SK-N-DZ (cell line): ENCODE data around the gene KLHDC9.
"Not testable (repeated sequence)": the region's sequence is repeated elsewhere in the genome, so short reads cannot be mapped to it uniquely, and the experiment has no call there.

Experiments
- DNase-seq: peaks from one replicate; pipeline ENCODE4 v3.0.0-alpha.2; 2015; ENCODE audit warnings: low spot score

Gene KLHDC9

DNA sequence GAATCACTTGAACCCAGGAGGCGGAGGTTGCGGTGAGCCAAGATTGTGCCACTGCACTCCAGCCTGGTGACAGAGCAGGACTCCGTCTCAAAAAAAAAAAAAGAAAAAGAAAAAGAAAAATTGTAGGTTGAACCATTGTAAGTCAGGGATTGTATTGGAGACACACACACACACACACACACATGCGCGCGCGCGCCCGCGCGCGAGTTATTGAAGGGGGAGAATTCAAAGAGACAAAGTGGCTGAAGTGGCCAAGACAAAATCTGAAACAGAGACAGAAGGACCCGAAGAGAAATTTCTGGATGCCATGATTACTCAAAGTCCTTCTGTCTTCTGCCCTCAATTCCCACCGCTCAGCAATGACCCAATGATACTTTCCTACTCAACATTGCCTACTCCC lies 3.7 kb upstream of the KLHDC9 start:
- no peak for DNase-seq

DNA sequence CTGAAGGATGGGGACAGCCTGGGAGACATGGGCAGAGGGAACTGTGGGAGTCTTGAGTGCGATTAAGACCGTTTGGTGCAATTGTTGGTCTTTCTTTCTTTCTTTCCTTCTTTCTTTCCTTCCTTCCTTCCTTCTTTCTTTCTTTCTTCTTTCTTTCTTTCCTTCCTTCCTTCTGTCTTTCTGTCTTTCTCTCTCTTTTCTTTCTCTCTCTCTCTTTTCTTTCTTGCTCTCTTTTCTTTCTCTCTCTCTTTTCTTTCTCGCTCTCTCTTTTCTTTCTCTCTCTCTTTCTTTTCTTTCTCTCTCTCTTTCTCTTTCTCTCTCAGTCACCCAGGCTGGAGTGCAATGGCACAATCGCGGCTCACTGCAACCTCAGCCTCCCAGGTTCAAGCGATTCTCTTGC lies 2.9 kb upstream of the KLHDC9 start:
- no peak for DNase-seq

DNA sequence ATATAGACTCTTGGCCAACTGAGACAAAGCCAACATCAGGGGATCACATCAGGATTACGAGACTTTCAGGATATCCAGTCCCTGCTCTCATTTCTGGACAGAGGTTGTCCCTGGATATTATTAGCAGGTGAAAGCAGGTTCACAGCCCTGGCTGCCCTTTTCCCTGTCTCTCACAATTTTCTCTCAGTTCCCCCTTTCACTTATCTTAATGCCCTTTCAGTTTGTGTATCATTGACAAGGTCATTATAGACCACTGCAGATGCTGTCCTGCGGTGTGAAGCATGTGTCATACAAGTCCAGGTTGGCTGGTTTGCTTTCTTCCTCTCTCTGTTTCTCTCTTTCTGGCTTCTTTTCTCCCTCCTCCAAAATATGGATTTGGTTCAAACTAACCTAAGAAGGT lies 2.1 kb upstream of the KLHDC9 start:
- no peak for DNase-seq

DNA sequence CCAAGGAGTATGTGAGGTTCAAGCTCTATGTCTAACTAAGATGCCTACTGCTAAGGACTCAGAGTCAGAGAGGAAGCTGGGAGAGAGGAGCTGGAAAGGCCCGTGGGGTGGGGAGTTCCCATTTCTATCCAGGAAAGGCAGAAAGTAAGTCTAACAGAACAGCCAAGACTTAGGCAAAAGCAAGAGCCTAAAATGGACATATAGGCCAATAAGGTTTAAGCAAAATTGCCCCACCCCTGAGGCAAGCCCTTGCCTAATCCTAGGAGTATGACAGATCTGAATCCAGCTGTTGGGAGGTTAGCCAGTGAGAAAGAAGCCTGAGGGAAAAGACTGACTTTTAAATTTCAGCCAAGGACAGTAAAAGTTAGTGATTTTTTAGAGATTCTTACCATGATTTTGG lies 1.6 kb upstream of the KLHDC9 start:
- no peak for DNase-seq

DNA sequence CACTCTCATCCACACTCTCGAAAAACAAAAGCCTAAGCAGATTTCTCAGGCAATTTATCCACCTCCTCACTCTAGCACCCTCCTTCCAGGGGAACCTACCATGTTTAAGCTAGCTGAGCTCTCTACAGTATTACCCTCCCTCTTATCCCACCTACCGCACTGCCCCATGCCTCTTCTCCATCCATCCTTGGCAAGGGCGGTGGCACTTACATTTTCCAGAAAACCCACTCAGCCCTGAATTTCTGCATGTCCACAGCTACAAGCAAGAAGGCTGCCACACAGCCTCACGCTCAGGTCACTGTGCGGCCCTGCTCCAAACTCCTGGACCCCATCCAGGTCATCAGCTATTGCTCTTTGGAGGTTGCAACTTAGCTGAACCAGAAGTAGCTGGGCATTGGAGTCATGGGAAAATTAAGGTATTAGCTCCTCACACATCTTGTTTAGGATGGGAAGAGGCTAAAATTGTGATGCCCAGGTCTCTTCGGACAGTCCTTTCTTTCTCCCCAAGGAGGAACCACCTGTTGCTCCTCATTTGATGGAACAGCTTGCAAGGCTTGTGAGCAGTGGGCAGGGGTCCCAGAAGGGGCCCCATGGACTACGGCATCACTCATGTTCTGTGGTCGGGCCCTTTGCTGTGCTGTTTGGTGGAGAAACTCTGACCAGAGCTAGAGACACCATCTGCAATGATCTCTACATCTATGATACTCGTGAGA lies 1.1 kb downstream of the KLHDC9 start:
- no peak for DNase-seq

DNA sequence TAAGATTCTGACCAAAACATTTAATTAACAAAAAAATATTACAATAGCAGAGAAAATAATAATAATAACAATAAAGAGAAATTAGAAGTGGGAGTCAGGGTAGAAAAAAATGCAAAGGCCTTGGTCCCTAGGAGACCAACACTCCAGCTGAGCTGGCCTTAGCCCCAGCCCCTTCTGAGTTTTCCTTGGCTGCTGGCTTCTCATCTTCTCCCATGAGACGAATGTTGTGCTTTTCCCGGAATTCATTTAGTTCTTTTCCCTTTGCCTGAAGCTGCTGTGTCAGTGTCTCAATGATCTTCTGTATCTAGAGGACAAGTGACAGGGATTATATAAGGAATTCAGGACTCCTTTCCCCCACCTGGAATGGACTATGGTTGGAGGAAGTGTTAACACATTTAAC lies 2.4 kb downstream of the KLHDC9 start:
- DNase-seq: no peak

DNA sequence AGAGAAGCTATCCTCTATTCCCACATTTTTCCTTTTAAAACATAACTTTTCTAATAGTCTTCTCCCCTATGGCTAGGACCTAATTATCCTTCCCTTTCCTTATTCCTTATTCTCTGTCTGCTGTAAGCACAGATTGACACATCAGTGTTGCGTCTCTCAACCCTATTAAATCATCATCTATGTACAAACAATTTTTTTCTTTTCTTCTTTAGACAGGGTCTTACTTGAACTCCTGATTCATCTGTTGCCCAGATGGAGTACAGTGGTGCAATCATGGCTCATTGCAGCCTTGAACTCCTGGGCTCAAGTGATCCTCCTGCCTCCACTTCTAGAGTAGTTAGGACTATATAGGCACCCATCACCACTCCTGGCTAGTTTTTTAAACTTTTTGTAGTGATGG lies 8.3 kb downstream of the KLHDC9 start:
- no peak for DNase-seq

DNA sequence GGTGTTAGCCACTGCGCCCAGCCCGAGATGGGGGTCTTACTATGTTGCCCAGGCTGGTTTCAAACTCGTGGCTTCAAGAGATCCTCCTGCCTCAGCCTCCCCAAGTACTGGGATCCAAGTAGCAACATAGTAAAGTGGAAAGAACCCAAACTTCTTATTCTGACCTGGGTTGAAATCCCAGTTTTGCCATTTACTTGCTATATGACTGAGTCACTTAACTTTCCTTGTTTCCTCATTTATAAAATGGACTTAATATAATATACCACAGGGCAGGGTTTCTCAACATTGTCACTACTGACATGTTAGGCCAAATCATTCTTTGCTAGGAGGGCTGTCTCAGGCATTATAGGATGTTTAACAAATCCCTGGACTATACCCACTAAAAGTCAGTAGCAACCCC lies 13.0 kb downstream of the KLHDC9 start:
- DNase-seq: no peak

DNA sequence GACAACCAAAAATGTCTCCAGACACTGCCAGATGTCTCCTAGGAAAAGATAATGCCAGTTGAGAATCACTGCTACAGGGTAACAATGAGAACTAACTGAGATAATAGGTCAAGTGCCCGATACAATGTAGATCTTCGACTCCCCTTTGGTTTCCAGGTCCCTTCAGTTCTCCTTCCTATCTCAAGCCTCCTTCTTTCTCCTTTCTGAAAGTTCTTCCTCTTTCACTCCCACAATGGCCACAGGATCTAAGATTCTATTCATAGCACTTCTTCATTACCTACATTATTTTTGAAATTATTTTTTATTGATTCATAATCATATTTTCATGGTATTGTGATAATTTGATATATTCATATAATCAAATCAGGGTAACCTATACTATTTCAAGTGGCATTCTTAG lies 13.4 kb downstream of the KLHDC9 start:
- no peak for DNase-seq

DNA sequence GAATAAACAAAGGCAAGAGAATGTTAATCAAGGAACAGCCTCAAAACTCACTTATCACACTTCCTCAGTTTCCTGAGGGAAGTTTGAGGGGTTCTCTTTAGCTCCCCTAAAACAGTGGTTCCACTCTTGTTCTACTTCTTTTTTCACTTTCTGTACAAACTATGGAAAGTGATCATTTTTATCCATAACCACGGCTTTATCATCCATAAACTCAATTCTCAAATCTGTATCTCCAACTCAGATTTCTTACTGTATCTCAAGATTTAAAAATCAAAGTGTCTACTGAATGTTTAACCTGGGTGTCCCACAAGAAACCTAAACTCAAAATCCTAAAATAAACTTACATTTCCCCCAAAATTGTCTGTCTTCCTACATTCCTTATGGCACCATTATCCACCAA lies 15.8 kb downstream of the KLHDC9 start:
- no peak for DNase-seq

DNA sequence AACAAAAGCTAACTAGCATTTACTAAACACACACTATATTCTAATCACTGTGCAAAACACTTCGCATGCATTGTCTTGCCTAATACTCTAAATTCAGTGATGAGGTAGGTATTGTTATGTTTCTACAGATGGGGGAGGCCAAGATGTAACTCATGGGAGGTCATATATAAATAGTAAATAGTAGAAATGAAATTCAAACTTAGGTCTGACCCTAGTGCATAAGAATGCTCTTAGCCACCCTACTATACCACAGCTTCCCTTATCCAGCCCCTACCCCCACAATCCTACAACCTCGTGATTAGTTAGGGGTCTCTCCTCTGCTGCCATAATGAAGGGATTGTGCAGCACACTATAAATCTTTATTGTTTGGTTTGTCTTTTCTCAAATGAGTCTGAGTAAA lies 16.4 kb downstream of the KLHDC9 start:
- DNase-seq: no peak

DNA sequence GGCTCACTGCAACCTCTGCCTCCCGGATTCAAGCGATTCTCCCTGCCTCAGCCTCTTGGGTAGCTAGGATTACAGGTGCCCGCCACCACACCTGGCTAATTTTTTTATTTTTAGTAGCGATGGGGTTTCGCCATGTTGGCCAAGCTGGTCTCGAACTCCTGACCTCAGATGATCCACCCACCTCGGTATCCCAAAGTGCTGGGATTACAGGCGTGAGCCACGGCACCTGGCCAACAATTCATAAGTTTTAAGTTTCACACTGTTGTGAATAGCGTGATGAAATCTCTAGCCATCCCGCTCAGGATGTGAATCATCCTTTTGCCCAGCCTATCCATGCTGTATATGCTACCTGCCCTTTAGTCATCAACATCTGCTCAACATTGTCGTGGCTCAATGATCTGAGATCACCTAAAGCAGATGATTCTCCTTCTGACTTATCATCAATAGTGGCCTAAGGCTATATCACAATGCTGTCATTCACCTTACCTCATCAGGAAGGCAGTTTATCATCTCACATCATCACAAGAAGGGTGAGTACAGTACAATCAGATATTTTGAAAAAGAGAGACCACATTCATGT lies 17.1 kb downstream of the KLHDC9 start:
- no peak for DNase-seq

DNA sequence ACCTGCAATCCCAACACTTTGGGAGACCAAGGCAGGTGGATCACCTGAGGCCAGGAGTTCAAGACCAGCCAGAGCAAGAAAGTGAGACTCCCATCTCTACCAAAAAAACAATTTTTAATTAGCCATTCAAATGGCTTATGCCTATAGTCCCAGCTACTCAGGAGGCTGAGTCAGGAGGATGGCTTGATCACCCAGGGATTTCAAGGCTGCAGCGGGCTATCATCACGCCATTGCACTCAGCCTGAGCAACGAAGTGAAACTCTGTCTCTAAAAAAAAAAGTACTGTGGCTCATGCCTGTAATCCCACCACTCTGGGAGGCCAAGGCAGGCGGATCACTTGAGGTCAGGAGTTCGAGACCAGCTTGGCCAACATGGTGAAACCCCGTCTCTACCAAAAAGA lies 17.8 kb downstream of the KLHDC9 start:
- DNase-seq: not testable (repeated sequence)

DNA sequence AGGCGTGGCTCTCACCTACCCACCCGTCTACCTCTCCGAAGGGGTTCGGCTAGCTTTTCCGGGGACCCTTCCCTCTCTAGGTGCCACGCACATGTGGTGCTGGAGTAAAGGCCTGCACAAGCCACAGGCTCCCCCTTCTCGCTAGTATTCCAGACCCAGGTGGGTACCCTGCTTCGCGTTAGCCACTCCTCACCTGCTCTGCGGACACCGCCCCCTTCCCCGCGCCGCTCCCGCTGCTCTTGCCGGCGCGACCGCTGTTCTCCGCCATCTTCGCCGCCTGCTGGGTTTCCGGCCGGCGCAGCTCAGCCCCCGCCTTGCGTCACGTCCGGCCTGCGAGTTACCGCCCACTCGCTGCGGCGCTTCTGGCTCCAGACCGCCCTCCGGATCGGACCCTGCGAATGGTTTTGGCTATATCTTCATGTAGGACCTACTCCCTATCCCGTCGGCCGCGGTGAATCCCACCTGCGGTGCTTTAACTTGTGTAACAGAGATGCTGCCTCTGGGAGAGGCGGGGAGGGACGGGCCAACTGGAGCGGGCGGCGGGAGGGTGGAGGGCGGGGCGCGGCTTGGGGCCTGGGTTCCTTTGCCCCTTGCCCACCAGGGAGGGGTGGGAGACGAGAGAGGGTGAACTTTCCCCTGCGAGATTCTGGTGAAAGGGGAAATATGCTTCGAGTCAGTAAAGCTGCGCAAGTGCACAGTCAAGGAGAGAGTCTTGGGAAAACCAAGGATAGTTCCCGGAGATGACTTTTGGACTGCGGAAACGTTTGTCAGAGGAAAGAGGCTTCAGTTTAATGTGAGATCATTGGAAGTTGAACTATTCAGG lies 19.8 kb downstream of the KLHDC9 start, which contains the start of the genes NIT1 and PFDN2:
Gene NIT1, plus strand, starts transcription at position 347 of the 823 bp plus-strand sequence. Its CDS starts 72 bp downstream, at position 419.
Gene PFDN2, minus strand, starts transcription at position 279 of the 823 bp plus-strand sequence. Its CDS starts 11 bp downstream, at position 268.
- peak; percentile 82 for DNase-seq

DNA sequence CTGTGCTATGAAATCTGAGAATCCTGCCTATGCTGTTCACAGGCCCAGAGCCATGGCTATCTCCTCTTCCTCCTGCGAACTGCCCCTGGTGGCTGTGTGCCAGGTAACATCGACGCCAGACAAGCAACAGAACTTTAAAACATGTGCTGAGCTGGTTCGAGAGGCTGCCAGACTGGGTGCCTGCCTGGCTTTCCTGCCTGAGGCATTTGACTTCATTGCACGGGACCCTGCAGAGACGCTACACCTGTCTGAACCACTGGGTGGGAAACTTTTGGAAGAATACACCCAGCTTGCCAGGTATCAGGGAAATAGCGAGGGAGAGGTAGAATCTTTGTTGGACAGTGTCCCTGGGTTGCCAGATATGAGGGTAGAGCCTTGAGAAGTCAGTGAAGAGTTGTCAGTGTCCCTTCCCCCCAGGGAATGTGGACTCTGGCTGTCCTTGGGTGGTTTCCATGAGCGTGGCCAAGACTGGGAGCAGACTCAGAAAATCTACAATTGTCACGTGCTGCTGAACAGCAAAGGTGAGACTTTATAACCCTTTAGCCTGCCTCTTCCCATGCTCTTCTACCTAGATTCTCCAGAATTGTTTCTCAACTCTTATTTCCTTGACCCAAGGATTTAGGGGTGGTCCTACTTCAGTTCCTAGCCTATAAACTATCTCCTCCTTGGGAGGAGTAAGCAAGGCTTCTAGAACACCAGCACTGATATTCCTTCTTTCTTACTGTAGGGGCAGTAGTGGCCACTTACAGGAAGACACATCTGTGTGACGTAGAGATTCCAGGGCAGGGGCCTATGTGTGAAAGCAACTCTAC lies 21.1 kb downstream of the KLHDC9 start:
- peak; percentile 46 for DNase-seq

DNA sequence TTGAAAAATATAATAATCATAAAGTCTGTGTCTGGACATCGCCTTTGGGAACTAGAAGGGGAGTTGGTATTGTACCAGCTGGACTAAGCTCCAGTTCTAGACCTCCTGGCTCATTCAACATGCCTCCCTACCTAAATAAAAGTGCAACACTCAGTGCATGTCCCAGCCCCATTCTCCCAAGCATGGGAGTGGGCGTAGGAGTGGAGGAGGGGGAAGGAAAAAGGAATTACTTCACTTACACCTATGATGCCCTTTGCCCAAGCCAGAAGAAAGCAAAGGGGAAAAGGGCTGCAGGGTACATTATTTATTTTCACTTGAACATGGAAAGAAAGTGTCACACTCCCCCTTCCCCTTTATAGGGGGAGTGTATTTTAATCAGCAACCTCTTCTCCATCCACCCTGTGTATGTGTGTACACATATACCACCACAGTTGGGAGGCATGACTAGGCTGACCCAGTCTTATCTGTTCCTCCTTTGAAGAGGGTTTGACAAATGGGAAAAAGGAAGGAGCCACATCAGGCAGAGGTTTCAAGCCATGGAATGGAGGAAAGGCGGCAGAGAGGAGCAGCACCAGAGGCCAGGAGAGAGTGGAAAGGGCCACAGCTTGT lies 23.0 kb downstream of the KLHDC9 start:
- DNase-seq: no peak

DNA sequence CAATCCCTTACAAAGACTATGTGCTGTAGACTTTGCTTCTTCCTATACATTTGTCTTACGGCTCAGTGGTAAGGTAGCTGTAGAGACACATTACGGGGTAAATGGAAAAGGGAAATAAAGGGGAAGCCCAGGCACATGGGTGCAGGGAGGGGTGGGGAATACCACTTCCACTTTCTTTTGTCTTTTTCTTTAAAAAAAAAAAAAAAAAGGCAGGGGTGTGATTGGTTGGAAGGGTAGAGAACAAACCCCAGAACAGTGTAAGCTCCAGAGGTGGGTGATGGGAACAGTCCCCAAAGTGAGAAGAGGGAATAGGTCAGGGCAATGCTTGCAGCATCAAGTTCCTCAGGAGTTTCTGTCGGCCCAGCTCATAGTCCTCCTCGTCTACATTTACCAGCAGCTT lies 23.7 kb downstream of the KLHDC9 start:
- DNase-seq: no peak

DNA sequence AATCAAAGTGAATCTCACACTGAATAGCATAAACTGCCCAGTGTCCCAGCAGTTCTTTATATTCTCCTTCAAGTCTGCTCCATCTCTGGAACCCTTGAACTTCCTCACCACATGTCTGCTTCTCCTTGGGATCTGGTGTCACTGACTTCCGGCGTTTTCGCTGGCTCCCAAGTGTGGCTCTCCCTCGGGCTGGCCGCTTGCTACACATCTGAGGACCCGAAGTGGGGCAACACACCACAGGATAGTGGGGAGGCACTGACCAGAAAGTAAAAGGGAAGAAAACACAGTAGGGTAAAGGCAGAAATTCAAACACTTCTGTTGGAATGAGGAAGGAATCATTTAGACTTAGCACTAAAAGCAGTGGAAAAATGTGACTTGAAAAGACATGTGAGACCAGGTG lies 24.8 kb downstream of the KLHDC9 start:
- DNase-seq: no peak

DNA sequence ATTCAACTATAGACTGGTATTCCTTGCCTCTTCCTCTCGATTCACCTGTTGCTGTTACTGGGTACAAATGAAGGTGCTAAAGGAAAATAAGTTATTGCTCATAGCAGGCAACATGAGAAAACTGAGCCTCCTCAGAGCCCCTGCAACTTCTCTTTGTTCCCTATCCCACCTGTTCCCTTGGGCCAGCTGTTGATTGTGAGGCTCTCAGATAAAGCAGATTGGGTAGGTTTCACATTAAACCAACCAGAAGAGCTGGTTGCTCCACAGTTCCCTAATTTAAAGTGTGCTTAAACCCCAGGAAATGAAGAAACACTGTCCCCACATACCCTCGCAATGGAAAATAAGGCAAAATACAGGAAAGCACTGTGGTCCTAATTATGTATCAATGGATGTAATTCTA lies 29.5 kb downstream of the KLHDC9 start:
- no peak for DNase-seq

DNA sequence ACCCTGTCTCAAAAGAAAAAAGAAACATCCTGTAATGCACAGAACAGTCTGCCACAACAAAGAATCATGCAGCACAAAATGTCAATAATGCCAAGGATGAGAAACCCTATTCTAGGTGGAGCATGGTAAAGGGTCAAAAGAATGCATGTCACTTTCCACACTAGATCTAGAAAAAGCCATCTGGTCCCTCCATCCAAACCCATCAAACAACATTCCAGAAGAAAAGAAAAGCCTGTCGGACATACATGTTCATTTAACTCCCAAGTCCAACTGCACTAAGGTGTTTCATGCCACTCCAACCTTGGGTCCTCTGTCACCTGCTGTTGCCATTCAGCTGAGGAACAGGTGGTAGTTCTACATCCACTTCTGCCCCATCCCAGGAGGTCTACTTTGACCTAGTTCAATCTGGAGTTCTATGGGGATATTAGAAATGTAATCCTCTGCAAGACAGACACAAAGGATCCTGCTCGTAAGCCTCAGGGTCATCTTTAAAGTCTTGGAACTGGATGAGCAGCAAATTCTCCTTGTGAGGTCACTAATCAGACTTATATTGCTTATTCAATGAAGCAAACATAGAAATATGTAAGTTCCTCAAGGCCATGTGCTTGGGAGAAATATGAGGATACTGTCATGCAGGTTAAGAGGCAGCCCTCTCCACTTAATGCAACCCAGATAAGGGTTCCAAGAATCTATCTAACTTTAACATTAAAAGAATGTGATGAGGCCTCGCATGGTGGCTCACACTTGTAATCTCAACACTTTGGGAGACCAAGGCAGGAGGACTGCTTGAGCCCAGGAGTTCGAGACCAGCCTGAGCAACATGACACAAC lies 30.6 kb downstream of the KLHDC9 start:
- DNase-seq: no peak
